Activated CD4-positive, alpha-beta T cell treated with anti-CD3 and anti-CD28 coated beads, Interleukin-2, Interleukin-6, amounts not matched to agents 100 ng/mL and 50 ng/mL, durations not matched to agents 16 hours and 8 hours (primary cell): Measurements from ENCODE around the gene TMEM176B.

ENCODE experiments used
- DNase-seq: peaks from one replicate; pipeline ENCODE4 v3.0.0-alpha.2; 2020

The TMEM176B gene

GRCh38 chr7:150799741-150800580 lies at the start of gene TMEM176B:
TSS of gene TMEM176B (minus strand) at chr7:150800364. CDS start at chr7:150796569, 3,795 bp downstream.
- no peak for DNase-seq

GRCh38 chr7:150849204-150849775 lies 49.1 kb upstream of the TMEM176B start:
- no peak for DNase-seq

- no peak for DNase-seq
Measured at GRCh38 chr7:150848561-150849115, 48.5 kb upstream of the TMEM176B start.

GRCh38 chr7:150848111-150848510 lies 47.9 kb upstream of the TMEM176B start:
- DNase-seq, result no peak

GRCh38 chr7:150847536-150847935 lies 47.4 kb upstream of the TMEM176B start:
- no peak for DNase-seq

GRCh38 chr7:150846291-150847115 lies 46.3 kb upstream of the TMEM176B start:
- DNase-seq, result no peak

- DNase-seq, result no peak
Measured at GRCh38 chr7:150845421-150845861, 45.3 kb upstream of the TMEM176B start.

GRCh38 chr7:150842716-150843115 lies 42.6 kb upstream of the TMEM176B start:
- DNase-seq, result no peak

- no peak for DNase-seq
Measured at GRCh38 chr7:150842018-150842417, 41.9 kb upstream of the TMEM176B start.

GRCh38 chr7:150838965-150839650 lies 38.9 kb upstream of the TMEM176B start:
- no peak for DNase-seq

- DNase-seq, result no peak
Measured at GRCh38 chr7:150835702-150836280, 35.6 kb upstream of the TMEM176B start.

- no peak for DNase-seq
Measured at GRCh38 chr7:150835019-150835418, 34.9 kb upstream of the TMEM176B start.

GRCh38 chr7:150831851-150832250 lies 31.7 kb upstream of the TMEM176B start:
- no peak for DNase-seq

- no peak for DNase-seq
Measured at GRCh38 chr7:150830937-150831336, 30.8 kb upstream of the TMEM176B start.

- DNase-seq, result no peak
Measured at GRCh38 chr7:150829426-150829825, 29.3 kb upstream of the TMEM176B start.

- no peak for DNase-seq
Measured at GRCh38 chr7:150828384-150828783, 28.2 kb upstream of the TMEM176B start.

- DNase-seq, result no peak
Measured at GRCh38 chr7:150826061-150826849, 26.1 kb upstream of the TMEM176B start.

- no peak for DNase-seq
Measured at GRCh38 chr7:150824379-150825177, 24.4 kb upstream of the TMEM176B start.

GRCh38 chr7:150823484-150824126 lies 23.4 kb upstream of the TMEM176B start:
- no peak for DNase-seq

GRCh38 chr7:150823043-150823442 lies 22.9 kb upstream of the TMEM176B start:
- no peak for DNase-seq
